ENCODE measurements around the gene KCTD15.

The KCTD15 gene

DNA sequence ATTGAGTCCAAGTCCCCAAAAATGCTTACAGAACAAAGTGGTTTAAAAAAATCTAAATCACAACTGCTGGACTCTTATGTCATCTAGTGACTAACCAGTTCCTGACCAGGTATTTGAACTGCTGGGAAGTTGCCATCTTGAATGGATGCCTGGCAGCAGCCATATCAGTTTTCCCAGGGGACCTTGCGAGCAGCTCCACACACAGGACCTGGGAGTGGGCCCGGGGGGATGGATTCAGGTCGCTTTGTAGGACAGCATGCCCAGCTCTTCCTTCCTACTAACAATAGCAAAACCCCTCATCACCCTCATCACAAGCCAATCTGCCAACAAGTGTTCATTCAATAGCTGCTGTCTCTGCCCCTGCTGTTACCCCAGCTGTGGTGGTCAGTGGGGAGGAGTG lies 65.3 kb downstream of the KCTD15 start:
- H3K4me3 ChIP-seq (ENCODE audit: low read depth, low read length), result no peak overlapping the region
- TF ChIP-seq, protein P1, sequence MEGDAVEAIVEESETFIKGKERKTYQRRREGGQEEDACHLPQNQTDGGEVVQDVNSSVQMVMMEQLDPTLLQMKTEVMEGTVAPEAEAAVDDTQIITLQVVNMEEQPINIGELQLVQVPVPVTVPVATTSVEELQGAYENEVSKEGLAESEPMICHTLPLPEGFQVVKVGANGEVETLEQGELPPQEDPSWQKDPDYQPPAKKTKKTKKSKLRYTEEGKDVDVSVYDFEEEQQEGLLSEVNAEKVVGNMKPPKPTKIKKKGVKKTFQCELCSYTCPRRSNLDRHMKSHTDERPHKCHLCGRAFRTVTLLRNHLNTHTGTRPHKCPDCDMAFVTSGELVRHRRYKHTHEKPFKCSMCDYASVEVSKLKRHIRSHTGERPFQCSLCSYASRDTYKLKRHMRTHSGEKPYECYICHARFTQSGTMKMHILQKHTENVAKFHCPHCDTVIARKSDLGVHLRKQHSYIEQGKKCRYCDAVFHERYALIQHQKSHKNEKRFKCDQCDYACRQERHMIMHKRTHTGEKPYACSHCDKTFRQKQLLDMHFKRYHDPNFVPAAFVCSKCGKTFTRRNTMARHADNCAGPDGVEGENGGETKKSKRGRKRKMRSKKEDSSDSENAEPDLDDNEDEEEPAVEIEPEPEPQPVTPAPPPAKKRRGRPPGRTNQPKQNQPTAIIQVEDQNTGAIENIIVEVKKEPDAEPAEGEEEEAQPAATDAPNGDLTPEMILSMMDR (IDR thresholded peaks at IDR 0.05; ENCODE audit: low read depth, low read length), result no peak

DNA sequence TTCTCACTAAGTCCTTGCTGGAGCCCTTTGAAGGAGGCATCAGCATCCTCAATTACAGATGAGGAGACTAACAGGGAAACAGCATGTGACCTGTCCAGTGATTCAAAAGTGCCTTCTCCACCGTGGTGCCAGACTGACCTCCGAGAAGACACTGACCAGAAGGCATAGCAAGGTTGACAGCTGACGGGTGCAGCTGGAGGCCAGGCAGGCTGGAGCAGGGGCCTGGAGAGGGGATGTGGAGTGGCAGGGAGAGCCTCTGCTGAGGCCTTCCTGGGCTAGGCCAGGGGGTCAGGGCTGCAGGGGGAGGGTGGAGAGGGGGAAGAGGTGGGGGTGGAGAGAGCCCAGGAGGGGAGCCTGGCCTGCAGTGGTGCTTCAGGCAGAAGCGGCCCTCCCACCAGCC lies 66.3 kb downstream of the KCTD15 start:
- H3K4me3 ChIP-seq (ENCODE audit: low read depth, low read length), result no peak overlapping the region
- TF ChIP-seq, protein P1 (IDR thresholded peaks at IDR 0.05; ENCODE audit: low read depth, low read length), result no peak

DNA sequence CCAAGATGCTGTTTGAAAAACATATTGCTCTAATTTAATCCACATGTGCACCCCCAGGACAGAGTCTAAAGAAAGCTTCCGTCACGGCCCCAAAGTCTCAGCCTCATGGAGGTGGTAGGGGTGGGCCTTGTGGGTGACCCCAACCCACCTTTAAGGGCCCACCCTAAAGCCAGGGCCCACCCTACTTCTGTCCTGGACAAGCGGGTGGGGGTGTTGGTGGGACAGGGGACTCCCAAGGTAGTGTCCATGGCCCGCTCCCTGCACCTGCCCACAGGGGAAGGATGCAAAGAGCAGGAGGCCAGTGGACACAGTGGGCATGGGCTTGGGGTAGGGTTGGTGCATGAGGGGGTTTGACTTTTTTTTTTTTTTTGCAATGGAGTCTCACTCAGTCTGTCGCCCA lies 66.8 kb downstream of the KCTD15 start:
- TF ChIP-seq, protein P1 (IDR thresholded peaks at IDR 0.05; ENCODE audit: low read depth, low read length), result no peak
- no peak overlapping the region for H3K4me3 ChIP-seq (ENCODE audit: low read depth, low read length)

DNA sequence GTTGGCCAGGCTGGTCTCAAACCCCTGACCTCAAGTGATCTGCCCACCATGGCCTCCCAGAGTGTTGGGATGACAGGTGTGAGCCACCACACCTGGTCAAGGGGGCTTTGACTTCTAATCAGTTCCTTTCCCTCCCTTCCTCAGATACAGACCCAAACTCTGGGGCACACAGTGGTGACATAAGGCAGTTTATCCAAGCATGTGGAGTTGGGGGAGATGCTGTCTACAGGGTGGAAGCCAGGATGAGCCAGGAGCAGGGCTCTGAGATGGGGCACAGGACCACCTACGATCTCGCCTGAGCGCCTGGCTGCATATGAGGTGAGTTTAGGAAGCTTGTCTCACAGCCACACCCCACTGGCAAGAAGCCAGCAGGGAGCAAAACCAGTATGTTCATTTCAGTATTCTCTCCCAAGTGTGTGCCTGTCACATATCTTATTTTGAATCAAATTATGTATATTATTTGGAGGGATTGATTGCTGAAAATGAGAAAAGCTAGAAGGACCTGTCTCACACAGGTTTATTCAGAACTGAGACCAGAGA lies 67.7 kb downstream of the KCTD15 start:
- TF ChIP-seq, protein P1 (IDR thresholded peaks at IDR 0.05; ENCODE audit: low read depth, low read length), result no peak

DNA sequence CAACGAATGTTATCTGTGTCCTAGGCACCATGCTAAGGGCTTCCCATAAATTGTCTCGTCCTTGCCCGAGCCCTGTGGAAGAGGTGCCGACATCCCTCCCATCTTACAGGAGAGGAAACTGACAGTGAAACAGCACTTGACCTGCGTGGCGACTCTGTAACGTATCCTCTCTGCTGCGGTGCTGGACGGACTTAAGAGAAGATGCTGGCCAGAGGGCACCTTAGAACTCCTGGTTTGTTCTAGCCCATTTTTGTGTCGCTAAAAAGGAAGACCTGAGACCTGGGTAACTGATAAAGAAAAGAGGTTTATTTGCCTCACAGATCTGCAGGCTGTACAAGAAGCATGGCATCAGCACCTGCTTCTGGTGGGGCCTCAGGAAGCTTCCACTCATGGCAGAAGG lies 68.6 kb downstream of the KCTD15 start:
- TF ChIP-seq, protein P1 (IDR thresholded peaks at IDR 0.05; ENCODE audit: low read depth, low read length), result no peak
- no peak overlapping the region for H3K4me3 ChIP-seq (ENCODE audit: low read depth, low read length)

More for the DNA sequence above, 67.7 kb downstream of the KCTD15 start:
- no peak overlapping the region for H3K4me3 ChIP-seq (ENCODE audit: low read depth, low read length)
